ENCODE measurements around the gene NXPH1. TPM values are rescaled to one million over a fixed set of nuclear protein-coding genes. Genes with fewer than 3 reads are reported as not detected.

The NXPH1 gene
- total and polyA plus RNA-seq, 9 of the 15 experiments (the other 6 are each of a cell fraction or from before 2014, with no cell fraction given) = 0.16 TPM; not detected in 8

- TF ChIP-seq, protein P1, sequence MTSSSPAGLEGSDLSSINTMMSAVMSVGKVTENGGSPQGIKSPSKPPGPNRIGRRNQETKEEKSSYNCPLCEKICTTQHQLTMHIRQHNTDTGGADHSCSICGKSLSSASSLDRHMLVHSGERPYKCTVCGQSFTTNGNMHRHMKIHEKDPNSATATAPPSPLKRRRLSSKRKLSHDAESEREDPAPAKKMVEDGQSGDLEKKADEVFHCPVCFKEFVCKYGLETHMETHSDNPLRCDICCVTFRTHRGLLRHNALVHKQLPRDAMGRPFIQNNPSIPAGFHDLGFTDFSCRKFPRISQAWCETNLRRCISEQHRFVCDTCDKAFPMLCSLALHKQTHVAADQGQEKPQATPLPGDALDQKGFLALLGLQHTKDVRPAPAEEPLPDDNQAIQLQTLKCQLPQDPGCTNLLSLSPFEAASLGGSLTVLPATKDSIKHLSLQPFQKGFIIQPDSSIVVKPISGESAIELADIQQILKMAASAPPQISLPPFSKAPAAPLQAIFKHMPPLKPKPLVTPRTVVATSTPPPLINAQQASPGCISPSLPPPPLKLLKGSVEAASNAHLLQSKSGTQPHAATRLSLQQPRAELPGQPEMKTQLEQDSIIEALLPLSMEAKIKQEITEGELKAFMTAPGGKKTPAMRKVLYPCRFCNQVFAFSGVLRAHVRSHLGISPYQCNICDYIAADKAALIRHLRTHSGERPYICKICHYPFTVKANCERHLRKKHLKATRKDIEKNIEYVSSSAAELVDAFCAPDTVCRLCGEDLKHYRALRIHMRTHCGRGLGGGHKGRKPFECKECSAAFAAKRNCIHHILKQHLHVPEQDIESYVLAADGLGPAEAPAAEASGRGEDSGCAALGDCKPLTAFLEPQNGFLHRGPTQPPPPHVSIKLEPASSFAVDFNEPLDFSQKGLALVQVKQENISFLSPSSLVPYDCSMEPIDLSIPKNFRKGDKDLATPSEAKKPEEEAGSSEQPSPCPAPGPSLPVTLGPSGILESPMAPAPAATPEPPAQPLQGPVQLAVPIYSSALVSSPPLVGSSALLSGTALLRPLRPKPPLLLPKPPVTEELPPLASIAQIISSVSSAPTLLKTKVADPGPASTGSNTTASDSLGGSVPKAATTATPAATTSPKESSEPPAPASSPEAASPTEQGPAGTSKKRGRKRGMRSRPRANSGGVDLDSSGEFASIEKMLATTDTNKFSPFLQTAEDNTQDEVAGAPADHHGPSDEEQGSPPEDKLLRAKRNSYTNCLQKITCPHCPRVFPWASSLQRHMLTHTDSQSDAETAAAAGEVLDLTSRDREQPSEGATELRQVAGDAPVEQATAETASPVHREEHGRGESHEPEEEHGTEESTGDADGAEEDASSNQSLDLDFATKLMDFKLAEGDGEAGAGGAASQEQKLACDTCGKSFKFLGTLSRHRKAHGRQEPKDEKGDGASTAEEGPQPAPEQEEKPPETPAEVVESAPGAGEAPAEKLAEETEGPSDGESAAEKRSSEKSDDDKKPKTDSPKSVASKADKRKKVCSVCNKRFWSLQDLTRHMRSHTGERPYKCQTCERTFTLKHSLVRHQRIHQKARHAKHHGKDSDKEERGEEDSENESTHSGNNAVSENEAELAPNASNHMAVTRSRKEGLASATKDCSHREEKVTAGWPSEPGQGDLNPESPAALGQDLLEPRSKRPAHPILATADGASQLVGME (CRISPR knock-in tag; IDR thresholded peaks at IDR 0.05) = no peak
- TF ChIP-seq ZNF175 (CRISPR knock-in tag; IDR thresholded peaks at IDR 0.05; ENCODE audit: low read depth) (no peak), ARID1B (IDR thresholded peaks at IDR 0.05) (peak; percentile 44; the same call in 1 of the 2 replicates), ZNF778 (CRISPR knock-in tag; IDR thresholded peaks at IDR 0.05) (no peak), NFXL1 (CRISPR knock-in tag; IDR thresholded peaks at IDR 0.05) (no peak), ZNF740 (CRISPR knock-in tag; IDR thresholded peaks at IDR 0.05) (no peak), ZNF740 (tag; IDR thresholded peaks at IDR 0.05) (no peak), ZNF24 (IDR thresholded peaks at IDR 0.05) (no peak), NR2C1 (IDR thresholded peaks at IDR 0.05) (peak; percentile 47; the same call in 1 of the 2 replicates), NR2C1 (tag; IDR thresholded peaks at IDR 0.05) (no peak), ZFP30 (CRISPR knock-in tag; IDR thresholded peaks at IDR 0.05; ENCODE audit: borderline replicate concordance) (no peak), POLR2AphosphoS5 (IDR thresholded peaks at IDR 0.05; ENCODE audit: control insufficient read depth, insufficient read depth, low read depth, low read length) (no peak), DIDO1 (tag; IDR thresholded peaks at IDR 0.05; ENCODE audit: low read depth) (no peak), HMBOX1 (IDR thresholded peaks at IDR 0.05) (peak; percentile 62; the same call in 1 of the 2 replicates), ZSCAN32 (CRISPR knock-in tag; IDR thresholded peaks at IDR 0.05) (no peak), SAFB2 (IDR thresholded peaks at IDR 0.05; ENCODE audit: borderline replicate concordance, low read depth, low read length, severe bottlenecking) (no peak), IFI16 (CRISPR knock-in tag; IDR thresholded peaks at IDR 0.05) (no peak)
- TF ChIP-seq, protein P2, sequence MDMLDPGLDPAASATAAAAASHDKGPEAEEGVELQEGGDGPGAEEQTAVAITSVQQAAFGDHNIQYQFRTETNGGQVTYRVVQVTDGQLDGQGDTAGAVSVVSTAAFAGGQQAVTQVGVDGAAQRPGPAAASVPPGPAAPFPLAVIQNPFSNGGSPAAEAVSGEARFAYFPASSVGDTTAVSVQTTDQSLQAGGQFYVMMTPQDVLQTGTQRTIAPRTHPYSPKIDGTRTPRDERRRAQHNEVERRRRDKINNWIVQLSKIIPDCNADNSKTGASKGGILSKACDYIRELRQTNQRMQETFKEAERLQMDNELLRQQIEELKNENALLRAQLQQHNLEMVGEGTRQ (CRISPR knock-in tag; IDR thresholded peaks at IDR 0.05) = no peak
- TF ChIP-seq, protein P3, sequence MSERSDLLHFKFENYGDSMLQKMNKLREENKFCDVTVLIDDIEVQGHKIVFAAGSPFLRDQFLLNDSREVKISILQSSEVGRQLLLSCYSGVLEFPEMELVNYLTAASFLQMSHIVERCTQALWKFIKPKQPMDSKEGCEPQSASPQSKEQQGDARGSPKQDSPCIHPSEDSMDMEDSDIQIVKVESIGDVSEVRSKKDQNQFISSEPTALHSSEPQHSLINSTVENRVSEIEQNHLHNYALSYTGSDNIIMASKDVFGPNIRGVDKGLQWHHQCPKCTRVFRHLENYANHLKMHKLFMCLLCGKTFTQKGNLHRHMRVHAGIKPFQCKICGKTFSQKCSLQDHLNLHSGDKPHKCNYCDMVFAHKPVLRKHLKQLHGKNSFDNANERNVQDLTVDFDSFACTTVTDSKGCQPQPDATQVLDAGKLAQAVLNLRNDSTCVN (CRISPR knock-in tag; IDR thresholded peaks at IDR 0.05) = no peak
These were observed 318.3 kb downstream of the NXPH1 start (continued) for GRCh38 chr7:8751557-8752231.
